ENCODE data around the gene TNFAIP8L2. TPM values are rescaled to one million over a fixed set of nuclear protein-coding genes. Genes with fewer than 3 reads are reported as not detected.

TNFAIP8L2 gene
- total and polyA plus RNA-seq, 2 of the 4 experiments (the other 2 are of a cell fraction), result not detected

Other genes starting within 250 kb of the TNFAIP8L2 start
- gene SETDB1, start 230.3 kb upstream of the TNFAIP8L2 start, total RNA-seq (2012; rRNA removed), result 22.9 and 24.7 TPM in 2 replicates
- gene SETDB1, start 230.3 kb upstream of the TNFAIP8L2 start, polyA plus RNA-seq (2012; rRNA removed), result 16.6 and 18.7 TPM in 2 replicates
- gene CERS2, start 181.8 kb upstream of the TNFAIP8L2 start, total RNA-seq (2012; rRNA removed), result 99.2 and 118 TPM in 2 replicates
- 126 and 127 TPM in 2 replicates for gene CERS2, start 181.8 kb upstream of the TNFAIP8L2 start, polyA plus RNA-seq (2012; rRNA removed)
- gene ANXA9, start 174.4 kb upstream of the TNFAIP8L2 start, total RNA-seq (2012; rRNA removed), result under 0.01 and 0.36 TPM in 2 replicates
- gene ANXA9, start 174.4 kb upstream of the TNFAIP8L2 start, polyA plus RNA-seq (2012; rRNA removed), result 0.16 and 0.21 TPM in 2 replicates
- gene MINDY1, start 149.7 kb upstream of the TNFAIP8L2 start, total RNA-seq (2012; rRNA removed), result 5.8 and 6.6 TPM in 2 replicates
- 6.6 and 7.3 TPM in 2 replicates for gene MINDY1, start 149.7 kb upstream of the TNFAIP8L2 start, polyA plus RNA-seq (2012; rRNA removed)
- gene PRUNE1, start 148.2 kb upstream of the TNFAIP8L2 start, total RNA-seq (2012; rRNA removed), result 7.9 and 8.6 TPM in 2 replicates
- gene PRUNE1, start 148.2 kb upstream of the TNFAIP8L2 start, polyA plus RNA-seq (2012; rRNA removed), result 9.4 and 9.6 TPM in 2 replicates
- under 0.01 TPM in 1 of 2 replicates, not detected in the other for gene BNIPL, start 120.1 kb upstream of the TNFAIP8L2 start, total RNA-seq (2012; rRNA removed)
- gene BNIPL, start 120.1 kb upstream of the TNFAIP8L2 start, polyA plus RNA-seq (2012; rRNA removed), result 0.10 and 0.38 TPM in 2 replicates
- 0.54 and 0.83 TPM in 2 replicates for gene C1orf56, start 108.9 kb upstream of the TNFAIP8L2 start, total RNA-seq (2012; rRNA removed)
- 1.2 and 1.5 TPM in 2 replicates for gene C1orf56, start 108.9 kb upstream of the TNFAIP8L2 start, polyA plus RNA-seq (2012; rRNA removed)
- gene CDC42SE1, start 97.0 kb upstream of the TNFAIP8L2 start, total RNA-seq (2012; rRNA removed), result 47.0 and 48.6 TPM in 2 replicates
- 47.4 and 58.5 TPM in 2 replicates for gene CDC42SE1, start 97.0 kb upstream of the TNFAIP8L2 start, polyA plus RNA-seq (2012; rRNA removed)
- gene MLLT11, start 96.3 kb upstream of the TNFAIP8L2 start, total RNA-seq (2012; rRNA removed), result 3.6 and 5.3 TPM in 2 replicates
- 16.6 and 17.5 TPM in 2 replicates for gene MLLT11, start 96.3 kb upstream of the TNFAIP8L2 start, polyA plus RNA-seq (2012; rRNA removed)
- gene GABPB2, start 85.9 kb upstream of the TNFAIP8L2 start, total RNA-seq (2012; rRNA removed), result 11.9 and 12.9 TPM in 2 replicates
- gene GABPB2, start 85.9 kb upstream of the TNFAIP8L2 start, polyA plus RNA-seq (2012; rRNA removed), result 6.0 and 7.5 TPM in 2 replicates
- 0.36 and 0.56 TPM in 2 replicates for gene SEMA6C, start 10.0 kb upstream of the TNFAIP8L2 start, total RNA-seq (2012; rRNA removed)
- 2.0 and 2.6 TPM in 2 replicates for gene SEMA6C, start 10.0 kb upstream of the TNFAIP8L2 start, polyA plus RNA-seq (2012; rRNA removed)
- 9.2 and 10.4 TPM in 2 replicates for gene LYSMD1, start 9.3 kb downstream of the TNFAIP8L2 start, total RNA-seq (2012; rRNA removed)
- 5.0 and 5.9 TPM in 2 replicates for gene LYSMD1, start 9.3 kb downstream of the TNFAIP8L2 start, polyA plus RNA-seq (2012; rRNA removed)
- 22.2 and 27.4 TPM in 2 replicates for gene SCNM1, start 9.5 kb downstream of the TNFAIP8L2 start, total RNA-seq (2012; rRNA removed)
- 33.2 and 35.3 TPM in 2 replicates for gene SCNM1, start 9.5 kb downstream of the TNFAIP8L2 start, polyA plus RNA-seq (2012; rRNA removed)
- gene TMOD4, start 19.3 kb downstream of the TNFAIP8L2 start, total RNA-seq (2012; rRNA removed), result not detected in 2 replicates
- 0.22 and 0.27 TPM in 2 replicates for gene TMOD4, start 19.3 kb downstream of the TNFAIP8L2 start, polyA plus RNA-seq (2012; rRNA removed)
- gene VPS72, start 33.5 kb downstream of the TNFAIP8L2 start, total RNA-seq (2012; rRNA removed), result 51.3 and 53.6 TPM in 2 replicates
- gene VPS72, start 33.5 kb downstream of the TNFAIP8L2 start, polyA plus RNA-seq (2012; rRNA removed), result 62.3 and 64.5 TPM in 2 replicates
- gene PIP5K1A, start 41.9 kb downstream of the TNFAIP8L2 start, total RNA-seq (2012; rRNA removed), result 52.5 and 59.1 TPM in 2 replicates
- gene PIP5K1A, start 41.9 kb downstream of the TNFAIP8L2 start, polyA plus RNA-seq (2012; rRNA removed), result 85.5 and 105 TPM in 2 replicates
- 289 and 349 TPM in 2 replicates for gene PSMD4, start 98.1 kb downstream of the TNFAIP8L2 start, total RNA-seq (2012; rRNA removed)
- gene PSMD4, start 98.1 kb downstream of the TNFAIP8L2 start, polyA plus RNA-seq (2012; rRNA removed), result 282 and 314 TPM in 2 replicates
- gene ZNF687, start 125.7 kb downstream of the TNFAIP8L2 start, total RNA-seq (2012; rRNA removed), result 5.7 and 6.4 TPM in 2 replicates
- 10.8 and 13.7 TPM in 2 replicates for gene ZNF687, start 125.7 kb downstream of the TNFAIP8L2 start, polyA plus RNA-seq (2012; rRNA removed)
- 77.2 and 94.5 TPM in 2 replicates for gene PI4KB, start 170.8 kb downstream of the TNFAIP8L2 start, total RNA-seq (2012; rRNA removed)
- 82.4 and 91.5 TPM in 2 replicates for gene PI4KB, start 170.8 kb downstream of the TNFAIP8L2 start, polyA plus RNA-seq (2012; rRNA removed)
- gene RFX5, start 190.6 kb downstream of the TNFAIP8L2 start, total RNA-seq (2012; rRNA removed), result 37.8 and 44.4 TPM in 2 replicates
- gene RFX5, start 190.6 kb downstream of the TNFAIP8L2 start, polyA plus RNA-seq (2012; rRNA removed), result 26.8 and 29.3 TPM in 2 replicates
- 21.1 and 21.3 TPM in 2 replicates for gene SELENBP1, start 216.1 kb downstream of the TNFAIP8L2 start, total RNA-seq (2012; rRNA removed)
- 54.9 and 56.9 TPM in 2 replicates for gene SELENBP1, start 216.1 kb downstream of the TNFAIP8L2 start, polyA plus RNA-seq (2012; rRNA removed)
- 376 and 457 TPM in 2 replicates for gene PSMB4, start 242.9 kb downstream of the TNFAIP8L2 start, total RNA-seq (2012; rRNA removed)
- gene PSMB4, start 242.9 kb downstream of the TNFAIP8L2 start, polyA plus RNA-seq (2012; rRNA removed), result 565 and 640 TPM in 2 replicates

Measured in IMR-90 (cell line).